Measurements from ENCODE around the gene NOX3.

The NOX3 gene

GRCh38 chr6:155432293-155432692 lies 23.3 kb downstream of the NOX3 start:
- no peak for DNase-seq

GRCh38 chr6:155429321-155429893 lies 26.2 kb downstream of the NOX3 start:
- DNase-seq, result no peak

GRCh38 chr6:155426408-155426945 lies 29.2 kb downstream of the NOX3 start:
- DNase-seq, result no peak

GRCh38 chr6:155424181-155424580 lies 31.5 kb downstream of the NOX3 start:
- DNase-seq, result no peak

- DNase-seq, result no peak
Observed at GRCh38 chr6:155422635-155423034, 33.0 kb downstream of the NOX3 start.

GRCh38 chr6:155420492-155420891 lies 35.1 kb downstream of the NOX3 start:
- no peak for DNase-seq

GRCh38 chr6:155419161-155419560 lies 36.5 kb downstream of the NOX3 start:
- no peak for DNase-seq

- DNase-seq, result peak; percentile 81
Observed at GRCh38 chr6:155418017-155418761, 37.5 kb downstream of the NOX3 start.

GRCh38 chr6:155417454-155417853 lies 38.2 kb downstream of the NOX3 start:
- no peak for DNase-seq

- no peak for DNase-seq
Observed at GRCh38 chr6:155415953-155416352, 39.7 kb downstream of the NOX3 start.

GRCh38 chr6:155414049-155414448 lies 41.6 kb downstream of the NOX3 start:
- DNase-seq, result no peak

- DNase-seq, result no peak
Observed at GRCh38 chr6:155412335-155412734, 43.3 kb downstream of the NOX3 start.

GRCh38 chr6:155411154-155412052 lies 44.2 kb downstream of the NOX3 start:
- DNase-seq, result no peak

GRCh38 chr6:155409391-155409790 lies 46.2 kb downstream of the NOX3 start:
- DNase-seq, result no peak

GRCh38 chr6:155408981-155409380 lies 46.7 kb downstream of the NOX3 start:
- DNase-seq, result no peak

- no peak for DNase-seq
Observed at GRCh38 chr6:155408231-155408630, 47.4 kb downstream of the NOX3 start.

GRCh38 chr6:155406801-155407200 lies 48.8 kb downstream of the NOX3 start:
- no peak for DNase-seq

GRCh38 chr6:155404937-155405336 lies 50.7 kb downstream of the NOX3 start:
- DNase-seq, result no peak

GRCh38 chr6:155402656-155403304 lies 52.9 kb downstream of the NOX3 start:
- DNase-seq, result no peak

GRCh38 chr6:155400654-155400965 lies 55.0 kb downstream of the NOX3 start:
- DNase-seq, result no peak

- no peak for DNase-seq
Observed at GRCh38 chr6:155399745-155400653, 55.6 kb downstream of the NOX3 start.
